Stimulated activated memory B cell treated with anti-CD40 and anti-IgM and Interleukin-4, amounts not matched to agents 10 μg/mL and 1 μg/mL and 100 μg/mL, for 72 hours (primary cell): ENCODE results near the gene SH3BGRL3.
A peak's percentile ranks its signal among the peaks of the same experiment; 100 is the strongest.

Experiments used
- ATAC-seq: fragments of 150-1000 bp; cut with Tn5 transposase; 2 replicates; pipeline ENCODE4 v1.10.0; 2021
- H3K27ac Mint-ChIP-seq: one replicate; pipeline ENCODE4 v1.8.0; 2022; ENCODE audit warnings: mild to moderate bottlenecking, mixed read lengths
- H3K27me3 Mint-ChIP-seq: one replicate; pipeline ENCODE4 v1.8.0; 2022; ENCODE audit warnings: mixed read lengths
- H3K36me3 Mint-ChIP-seq: one replicate; pipeline ENCODE4 v1.8.0; 2022; ENCODE audit warnings: mixed read lengths
- H3K4me1 Mint-ChIP-seq: one replicate; pipeline ENCODE4 v1.8.0; 2022; ENCODE audit warnings: mixed read lengths
- H3K4me3 Mint-ChIP-seq: one replicate; pipeline ENCODE4 v1.8.0; 2022; ENCODE audit warnings: mild to moderate bottlenecking, moderate library complexity, mixed read lengths
- H3K9me3 Mint-ChIP-seq: one replicate; pipeline ENCODE4 v1.8.0; 2022; ENCODE audit warnings: mixed read lengths

The SH3BGRL3 gene

GRCh38 chr1:26269198-26269550 lies 10.7 kb upstream of the SH3BGRL3 start:
- no peaks in the 10 kb centered on the region for H3K27me3 Mint-ChIP-seq
- peaks cover 8% of the 10 kb centered on the region for H3K9me3 Mint-ChIP-seq
- H3K36me3 Mint-ChIP-seq = peaks cover 65% of the 10 kb centered on the region
- ATAC-seq = no peak
- H3K4me1 Mint-ChIP-seq = peaks cover 9% of the 10 kb centered on the region
- H3K4me3 Mint-ChIP-seq = no peak overlapping the region
- no peak overlapping the region for H3K27ac Mint-ChIP-seq

- H3K4me3 Mint-ChIP-seq = no peak overlapping the region
These were observed 5.0 kb upstream of the SH3BGRL3 start for GRCh38 chr1:26274801-26275425.

GRCh38 chr1:26275580-26276431 lies 4.1 kb upstream of the SH3BGRL3 start:
- peaks cover 41% of the 10 kb centered on the region for H3K36me3 Mint-ChIP-seq
- peak; percentile 71 for ATAC-seq

More at GRCh38 chr1:26274801-26275425, 5.0 kb upstream of the SH3BGRL3 start:
- H3K27me3 Mint-ChIP-seq = no peaks in the 10 kb centered on the region
- H3K9me3 Mint-ChIP-seq = no peaks in the 10 kb centered on the region
- H3K4me1 Mint-ChIP-seq = peaks cover 53% of the 10 kb centered on the region
- H3K36me3 Mint-ChIP-seq = peaks cover 40% of the 10 kb centered on the region
- no peak for ATAC-seq
- H3K27ac Mint-ChIP-seq = peak overlapping the region; percentile 77

GRCh38 chr1:26276432-26276838 lies 3.5 kb upstream of the SH3BGRL3 start:
- peaks cover 64% of the 10 kb centered on the region for H3K4me1 Mint-ChIP-seq
- H3K27me3 Mint-ChIP-seq = no peaks in the 10 kb centered on the region
- ATAC-seq = no peak
- peaks cover 44% of the 10 kb centered on the region for H3K36me3 Mint-ChIP-seq
- no peaks in the 10 kb centered on the region for H3K9me3 Mint-ChIP-seq
- H3K4me3 Mint-ChIP-seq = no peak overlapping the region
- peak overlapping the region; percentile 77 for H3K27ac Mint-ChIP-seq

More at GRCh38 chr1:26275580-26276431, 4.1 kb upstream of the SH3BGRL3 start:
- H3K4me1 Mint-ChIP-seq = peaks cover 58% of the 10 kb centered on the region
- no peaks in the 10 kb centered on the region for H3K27me3 Mint-ChIP-seq
- peak overlapping the region; percentile 77 for H3K27ac Mint-ChIP-seq
- peak overlapping the region; percentile 29 for H3K4me3 Mint-ChIP-seq
- H3K9me3 Mint-ChIP-seq = no peaks in the 10 kb centered on the region

GRCh38 chr1:26277261-26277661 lies 2.6 kb upstream of the SH3BGRL3 start:
- Mint-ChIP-seq H3K27me3 (no peaks in the 10 kb centered on the region), H3K36me3 (peaks cover 42% of the 10 kb centered on the region), H3K4me3 (no peak overlapping the region), H3K4me1 (peaks cover 71% of the 10 kb centered on the region), H3K9me3 (no peaks in the 10 kb centered on the region), H3K27ac (peak overlapping the region; percentile 77)
- no peak for ATAC-seq

- H3K4me1 Mint-ChIP-seq = peaks cover 74% of the 10 kb centered on the region
- H3K9me3 Mint-ChIP-seq = no peaks in the 10 kb centered on the region
- H3K27ac Mint-ChIP-seq = peak overlapping the region; percentile 77
- no peaks in the 10 kb centered on the region for H3K27me3 Mint-ChIP-seq
- ATAC-seq = no peak
- H3K36me3 Mint-ChIP-seq = peaks cover 42% of the 10 kb centered on the region
- H3K4me3 Mint-ChIP-seq = no peak overlapping the region
These were observed 2.2 kb upstream of the SH3BGRL3 start for GRCh38 chr1:26277719-26278118.

GRCh38 chr1:26278303-26278702 lies 1.6 kb upstream of the SH3BGRL3 start:
- Mint-ChIP-seq H3K4me3 (no peak overlapping the region), H3K27me3 (no peaks in the 10 kb centered on the region), H3K27ac (peak overlapping the region; percentile 77), H3K36me3 (peaks cover 44% of the 10 kb centered on the region), H3K9me3 (no peaks in the 10 kb centered on the region), H3K4me1 (peaks cover 80% of the 10 kb centered on the region)
- ATAC-seq = no peak

- peak overlapping the region; percentile 77 for H3K27ac Mint-ChIP-seq
- peak overlapping the region; percentile 97 for H3K4me3 Mint-ChIP-seq
- peak; percentile 21 for ATAC-seq
- H3K27me3 Mint-ChIP-seq = no peaks in the 10 kb centered on the region
- peaks cover 47% of the 10 kb centered on the region for H3K36me3 Mint-ChIP-seq
- H3K9me3 Mint-ChIP-seq = no peaks in the 10 kb centered on the region
- peaks cover 85% of the 10 kb centered on the region for H3K4me1 Mint-ChIP-seq
These were observed 996 bp upstream of the SH3BGRL3 start for GRCh38 chr1:26278724-26279455.

GRCh38 chr1:26280333-26281042 lies 602 bp downstream of the SH3BGRL3 start:
- Mint-ChIP-seq H3K4me3 (peak overlapping the region; percentile 97), H3K9me3 (no peaks in the 10 kb centered on the region), H3K27ac (peak overlapping the region; percentile 77), H3K4me1 (peaks cover 87% of the 10 kb centered on the region), H3K36me3 (peaks cover 48% of the 10 kb centered on the region), H3K27me3 (no peaks in the 10 kb centered on the region)
- ATAC-seq = no peak

GRCh38 chr1:26281091-26281958 lies 1.4 kb downstream of the SH3BGRL3 start:
- H3K9me3 Mint-ChIP-seq = no peaks in the 10 kb centered on the region
- H3K4me1 Mint-ChIP-seq = peaks cover 87% of the 10 kb centered on the region
- H3K27me3 Mint-ChIP-seq = no peaks in the 10 kb centered on the region
- H3K4me3 Mint-ChIP-seq = peak overlapping the region; percentile 97
- H3K27ac Mint-ChIP-seq = peak overlapping the region; percentile 77
- H3K36me3 Mint-ChIP-seq = peaks cover 48% of the 10 kb centered on the region
- no peak for ATAC-seq

- peaks cover 86% of the 10 kb centered on the region for H3K4me1 Mint-ChIP-seq
- peak overlapping the region; percentile 97 for H3K4me3 Mint-ChIP-seq
- peaks cover 46% of the 10 kb centered on the region for H3K36me3 Mint-ChIP-seq
- H3K9me3 Mint-ChIP-seq = no peaks in the 10 kb centered on the region
- peak overlapping the region; percentile 77 for H3K27ac Mint-ChIP-seq
- ATAC-seq = no peak
- no peaks in the 10 kb centered on the region for H3K27me3 Mint-ChIP-seq
These were observed 2.1 kb downstream of the SH3BGRL3 start for GRCh38 chr1:26281971-26282370.

GRCh38 chr1:26282401-26282918 lies 2.6 kb downstream of the SH3BGRL3 start:
- H3K4me3 Mint-ChIP-seq = peak overlapping the region; percentile 22
- no peak for ATAC-seq

GRCh38 chr1:26283279-26283853 lies 3.5 kb downstream of the SH3BGRL3 start:
- Mint-ChIP-seq H3K27me3 (no peaks in the 10 kb centered on the region), H3K27ac (peak overlapping the region; percentile 88), H3K4me1 (peaks cover 88% of the 10 kb centered on the region), H3K36me3 (peaks cover 43% of the 10 kb centered on the region), H3K9me3 (no peaks in the 10 kb centered on the region), H3K4me3 (peak overlapping the region; percentile 73)
- no peak for ATAC-seq

More at GRCh38 chr1:26282401-26282918, 2.6 kb downstream of the SH3BGRL3 start:
- peak overlapping the region; percentile 88 for H3K27ac Mint-ChIP-seq
- H3K9me3 Mint-ChIP-seq = no peaks in the 10 kb centered on the region
- peaks cover 43% of the 10 kb centered on the region for H3K36me3 Mint-ChIP-seq
- no peaks in the 10 kb centered on the region for H3K27me3 Mint-ChIP-seq
- peaks cover 87% of the 10 kb centered on the region for H3K4me1 Mint-ChIP-seq
